AG04449 (cell line): ENCODE data around the gene TRPC3.

Experiments
- CTCF ChIA-PET: fragments of 350-600 bp; formaldehyde crosslinking; extraction: SDS; loops from one replicate; lab custom pipeline; 2021; ENCODE audit warnings: antibody characterized with exemption; lab: Yijun Ruan, JAX
- POLR2A ChIA-PET: fragments of 400-600, 350-600 bp; formaldehyde crosslinking; extraction: SDS; loops from one replicate; lab custom pipeline; 2020; ENCODE audit warnings: antibody characterized with exemption, inconsistent platforms; lab: Yijun Ruan, JAX
- DNase-seq: peaks from one replicate; pipeline ENCODE4 v3.0.0-alpha.2; 2010; ENCODE audit warnings: low read depth, low spot score
- H3K4me3 ChIP-seq: 2 replicates; pipeline ENCODE4 v1.5.1; 2011; ENCODE audit warnings: low read depth, mild to moderate bottlenecking, control low read depth, low read length
- CTCF ChIP-seq: IDR thresholded peaks from one replicate; pipeline ENCODE4 v1.5.1; 2011; ENCODE audit warnings: mild to moderate bottlenecking, moderate library complexity, low read length, control low read depth, inconsistent platforms; ENCODE audit not compliant: insufficient read depth; ENCODE audit errors: missing control alignments

The TRPC3 gene

GRCh38 chr4:121951521-121952110 lies at the start of gene TRPC3:
TRPC3 (minus strand) TSS chr4:121952060; CDS start chr4:121951680, 380 bp downstream.
- POLR2A ChIA-PET, result no interaction called here
- H3K4me3 ChIP-seq, result peak within 1 kb of the TSS; percentile 56
- TF ChIP-seq CTCF, result no peak
- CTCF ChIA-PET, result no interaction called here
- no peak for DNase-seq

- no peak overlapping the region for H3K4me3 ChIP-seq
- CTCF ChIA-PET, result no interaction called here
These were observed 49.0 kb upstream of the TRPC3 start for GRCh38 chr4:122000849-122001248.

GRCh38 chr4:121998024-121998423 lies 46.2 kb upstream of the TRPC3 start:
- CTCF ChIA-PET, result no interaction called here
- no peak for DNase-seq

More at GRCh38 chr4:122000849-122001248, 49.0 kb upstream of the TRPC3 start:
- no peak for DNase-seq
- POLR2A ChIA-PET, result no interaction called here
- TF ChIP-seq CTCF, result no peak

GRCh38 chr4:121995790-121996537 lies 44.1 kb upstream of the TRPC3 start:
- DNase-seq, result no peak
- H3K4me3 ChIP-seq, result no peak overlapping the region
- POLR2A ChIA-PET, result no interaction called here
- no peak for TF ChIP-seq CTCF
- CTCF ChIA-PET, result no interaction called here

More at GRCh38 chr4:121998024-121998423, 46.2 kb upstream of the TRPC3 start:
- TF ChIP-seq CTCF, result no peak
- POLR2A ChIA-PET, result no interaction called here
- no peak overlapping the region for H3K4me3 ChIP-seq

GRCh38 chr4:121991968-121992367 lies 40.1 kb upstream of the TRPC3 start:
- no peak for DNase-seq
- CTCF ChIA-PET, result no interaction called here
- H3K4me3 ChIP-seq, result no peak overlapping the region
- POLR2A ChIA-PET, result no interaction called here
- no peak for TF ChIP-seq CTCF

GRCh38 chr4:121990489-121990888 lies 38.6 kb upstream of the TRPC3 start:
- POLR2A ChIA-PET, result no interaction called here
- TF ChIP-seq CTCF, result no peak
- CTCF ChIA-PET, result no interaction called here
- H3K4me3 ChIP-seq, result no peak overlapping the region
- no peak for DNase-seq
